Endothelial cell of umbilical vein (primary cell): ENCODE data around the gene GOLT1A. TPM values are rescaled to one million over a fixed set of nuclear protein-coding genes. Genes with fewer than 3 reads are reported as not detected.

Experiments used
- BruUV-seq: library from RNA; stranded (reverse); fragments of 400-500 nt; replicated peaks from 2 replicates; lab custom pipeline; 2021; lab: Mats Ljungman, UMichigan
- CTCF ChIA-PET: fragments of 300-600, 350-600 bp; sonication (Branson Sonifier 250); formaldehyde crosslinking; loops from one replicate; lab custom pipeline; 2021; ENCODE audit warnings: antibody characterized with exemption, inconsistent platforms; lab: Charles Lee
- POLR2A ChIA-PET: fragments of 300-600, 350-600 bp; sonication (Branson Sonifier 250); formaldehyde crosslinking; loops from one replicate; lab custom pipeline; 2021; ENCODE audit warnings: antibody characterized with exemption, inconsistent platforms; lab: Charles Lee
- DNase-seq: peaks from one replicate; pipeline ENCODE4 v3.0.0-alpha.2; 2011; ENCODE audit warnings: low read depth, low spot score
- FAIRE-seq: peaks from 2 replicates; lab custom pipeline; 2011; peaks lifted over from hg19 to GRCh38; lab: Jason Lieb, UNC
- H2AFZ ChIP-seq: 2 replicates; pipeline ENCODE4 v1.6.0; 2012; ENCODE audit warnings: low read depth, low read length, control low read depth, inconsistent platforms
- H3K27ac ChIP-seq: 2 replicates; pipeline ENCODE4 v1.5.1; 2011; ENCODE audit warnings: low read depth, mild to moderate bottlenecking, control low read depth, low read length, moderate library complexity; ENCODE audit not compliant: insufficient read depth
- H3K27me3 ChIP-seq, 2 experiments: 2 replicates each; pipeline versions ENCODE4 v1.6.0 to v1.6.1; 2011; ENCODE audit warnings: low read length in 2 of 2, mixed read lengths in 1 of 2; ENCODE audit not compliant: control insufficient read depth in 2 of 2, insufficient read depth in 2 of 2
- H3K36me3 ChIP-seq, 2 experiments: 2 replicates in 1 of 2; 3 replicates in 1 of 2; pipeline ENCODE4 v1.5.1; 2011; ENCODE audit warnings: low read length in 2 of 2, mild to moderate bottlenecking in 1 of 2, moderate library complexity in 1 of 2; ENCODE audit not compliant: control insufficient read depth in 2 of 2, insufficient read depth in 2 of 2; ENCODE audit errors: extremely low read depth in 1 of 2
- H3K4me1 ChIP-seq: 3 replicates; pipeline ENCODE4 v1.5.1; 2011; ENCODE audit warnings: mild to moderate bottlenecking, low read length; ENCODE audit not compliant: control insufficient read depth, insufficient read depth; ENCODE audit errors: extremely low read depth
- H3K4me2 ChIP-seq: 2 replicates; pipeline ENCODE4 v1.6.1; 2011; ENCODE audit warnings: low read length, control low read depth, mixed read lengths; ENCODE audit not compliant: insufficient read depth
- H3K4me3 ChIP-seq, 3 experiments: fragments of 200-600 bp in 1 of 3; sonication (generic), shearing (Covaris generic) in 1 of 3; replicated peaks in 1 of 3; 2 replicates each; pipeline ENCODE4 v1.5.1; 2011 to 2016; ENCODE audit warnings: control low read depth in 3 of 3, low read length in 3 of 3, mild to moderate bottlenecking in 2 of 3, inconsistent platforms in 1 of 3, low read depth in 1 of 3, moderate library complexity in 1 of 3; ENCODE audit not compliant: insufficient read depth in 1 of 3
- H3K79me2 ChIP-seq: 2 replicates; pipeline ENCODE4 v1.6.0; 2012; ENCODE audit warnings: low read length, inconsistent platforms; ENCODE audit not compliant: control insufficient read depth, insufficient read depth
- H3K9ac ChIP-seq: replicated peaks from 2 replicates; pipeline ENCODE3; 2011; ENCODE audit warnings: low read length, control low read depth; ENCODE audit not compliant: insufficient read depth; ENCODE audit errors: extremely low read depth
- H3K9me1 ChIP-seq: replicated peaks from 3 replicates; pipeline ENCODE4 v1.6.0; 2011; ENCODE audit warnings: mild to moderate bottlenecking, low read length; ENCODE audit not compliant: control insufficient read depth, insufficient read depth; ENCODE audit errors: extremely low read depth
- H3K9me3 ChIP-seq: replicated peaks from 2 replicates; pipeline ENCODE4 v1.5.1; 2012; ENCODE audit warnings: low read length, inconsistent platforms; ENCODE audit not compliant: control insufficient read depth, insufficient read depth
- H4K20me1 ChIP-seq: replicated peaks from 2 replicates; pipeline ENCODE3; 2011; ENCODE audit warnings: mild to moderate bottlenecking, low read length; ENCODE audit not compliant: control insufficient read depth, insufficient read depth; ENCODE audit errors: extremely low read depth
- EZH2 ChIP-seq: IDR thresholded peaks from 2 replicates; pipeline ENCODE4 v1.6.1; 2012; ENCODE audit warnings: borderline replicate concordance, low read depth, mild to moderate bottlenecking, moderate library complexity, low read length, inconsistent platforms; ENCODE audit not compliant: severe bottlenecking
- GATA2 ChIP-seq: IDR thresholded peaks from 2 replicates; pipeline ENCODE4 v1.7.0; 2011; ENCODE audit warnings: low read depth, mild to moderate bottlenecking, moderate library complexity, mixed read lengths, low read length; ENCODE audit not compliant: insufficient read length, insufficient read depth
- JUN ChIP-seq: IDR thresholded peaks from 2 replicates; pipeline ENCODE4 v1.6.1; 2011; ENCODE audit warnings: borderline replicate concordance, low read depth; ENCODE audit not compliant: insufficient read length, insufficient read depth
- MYC ChIP-seq: IDR thresholded peaks from one replicate; pipeline ENCODE4 v1.6.1; 2011; ENCODE audit warnings: mild to moderate bottlenecking, low read depth, low read length
- POLR2AphosphoS5 ChIP-seq: IDR thresholded peaks from 2 replicates; pipeline ENCODE4 v1.6.1; 2012; ENCODE audit warnings: low read depth, mild to moderate bottlenecking, control low read depth, low read length, moderate library complexity; ENCODE audit not compliant: insufficient read depth
- dilution Hi-C: fragments of 300-500 bp; cut with MboI; formaldehyde crosslinking; loops from one replicate; pipeline ENCODE4 v1.15.0; 2019; ENCODE audit warnings: low sequenced_read_pairs; ENCODE audit not compliant: extremely low pct_ligation_motif_present
- intact Hi-C: fragments of 100-400 bp; cut with micrococcal nuclease; formaldehyde crosslinking; loops from one replicate; pipeline ENCODE4 v1.10.0; 2022
- polyA plus RNA-seq, 4 experiments: library from polyadenylated mRNA; depleted of rRNA in 3 of 4; stranded (reverse) in 3 of 4; unstranded in 1 of 4; fragments of >200 nt; gene quantifications; 2 replicates each; pipeline versions ENCODE4 v1.2.1 to v1.2.3, GENCODE V29; 2011 to 2012; ENCODE audit warnings: missing spikeins in 1 of 4
- total RNA-seq: library from RNA; stranded (reverse); gene quantifications from 2 replicates; pipeline ENCODE4 v1.2.3, GENCODE V29; 2021
- TF ChIP-seq, protein P1 (sequence below), 2 donors: IDR thresholded peaks; 1 replicate in 1 of 2; 2 replicates in 1 of 2; pipeline ENCODE4 v1.5.1; 2011; ENCODE audit warnings: low read length in 2 of 2, mild to moderate bottlenecking in 2 of 2, moderate library complexity in 2 of 2, control low read depth in 1 of 2, inconsistent platforms in 1 of 2, low read depth in 1 of 2; ENCODE audit not compliant: insufficient read depth in 1 of 2; ENCODE audit errors: extremely low read depth in 1 of 2

Gene GOLT1A
- total and polyA plus RNA-seq, 2 donors (not counting 3 experiments of a cell fraction or from before 2014, with no cell fraction given), result not detected

- POLR2A ChIA-PET, result no interaction called here
- intact Hi-C loops, result no loop called here
- no peaks in the 10 kb centered on the region for H4K20me1 ChIP-seq
- H3K4me1 ChIP-seq, result no peaks in the 10 kb centered on the region
- DNase-seq (no peak), FAIRE-seq (no peak)
- H3K9me3 ChIP-seq, result no peaks in the 10 kb centered on the region
- H3K9me1 ChIP-seq, result no peaks in the 10 kb centered on the region
- H3K36me3 ChIP-seq, result no peaks in the 10 kb centered on the region
- TF ChIP-seq JUN (no peak), EZH2 (no peak), MYC (no peak), GATA2 (no peak), POLR2AphosphoS5 (no peak)
- TF ChIP-seq, protein P1, sequence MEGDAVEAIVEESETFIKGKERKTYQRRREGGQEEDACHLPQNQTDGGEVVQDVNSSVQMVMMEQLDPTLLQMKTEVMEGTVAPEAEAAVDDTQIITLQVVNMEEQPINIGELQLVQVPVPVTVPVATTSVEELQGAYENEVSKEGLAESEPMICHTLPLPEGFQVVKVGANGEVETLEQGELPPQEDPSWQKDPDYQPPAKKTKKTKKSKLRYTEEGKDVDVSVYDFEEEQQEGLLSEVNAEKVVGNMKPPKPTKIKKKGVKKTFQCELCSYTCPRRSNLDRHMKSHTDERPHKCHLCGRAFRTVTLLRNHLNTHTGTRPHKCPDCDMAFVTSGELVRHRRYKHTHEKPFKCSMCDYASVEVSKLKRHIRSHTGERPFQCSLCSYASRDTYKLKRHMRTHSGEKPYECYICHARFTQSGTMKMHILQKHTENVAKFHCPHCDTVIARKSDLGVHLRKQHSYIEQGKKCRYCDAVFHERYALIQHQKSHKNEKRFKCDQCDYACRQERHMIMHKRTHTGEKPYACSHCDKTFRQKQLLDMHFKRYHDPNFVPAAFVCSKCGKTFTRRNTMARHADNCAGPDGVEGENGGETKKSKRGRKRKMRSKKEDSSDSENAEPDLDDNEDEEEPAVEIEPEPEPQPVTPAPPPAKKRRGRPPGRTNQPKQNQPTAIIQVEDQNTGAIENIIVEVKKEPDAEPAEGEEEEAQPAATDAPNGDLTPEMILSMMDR (IDR thresholded peaks at IDR 0.05; ENCODE audit: extremely low read depth in 1 of 2, insufficient read depth in 1 of 2, low read depth in 1 of 2, low read length in 2 of 2), result no peak
- H3K27ac ChIP-seq, result no peak overlapping the region
- no peak overlapping the region for H3K4me3 ChIP-seq
- H3K9ac ChIP-seq, result no peak overlapping the region
- no peak overlapping the region for H2AFZ ChIP-seq
- CTCF ChIA-PET, result interaction anchor here (0.9 kb wide), 1 partner anchor 37 kb away, joined by 3 read pairs; the partner anchor contains the start of gene GOLT1A
- H3K79me2 ChIP-seq, result no peaks in the 10 kb centered on the region
- no peak overlapping the region for H3K4me2 ChIP-seq
- BruUV-seq, result no TSS peak
- dilution Hi-C loops, result no loop called here
- H3K27me3 ChIP-seq, result no peaks in the 10 kb centered on the region
These were observed 37.5 kb upstream of the GOLT1A start for GRCh38 chr1:204251286-204251685.
